ENCODE measurements around the gene MYO10.
"Not testable (repeated sequence)": the region's sequence is repeated elsewhere in the genome, so short reads cannot be mapped to it uniquely, and the experiment has no call there.

Gene MYO10

GRCh38 chr5:16726538-16726946 is 209.5 kb downstream of the MYO10 start:
- TF ChIP-seq CTCF (IDR thresholded peaks at IDR 0.05; ENCODE audit: low read depth, low read length), result no peak

DNA sequence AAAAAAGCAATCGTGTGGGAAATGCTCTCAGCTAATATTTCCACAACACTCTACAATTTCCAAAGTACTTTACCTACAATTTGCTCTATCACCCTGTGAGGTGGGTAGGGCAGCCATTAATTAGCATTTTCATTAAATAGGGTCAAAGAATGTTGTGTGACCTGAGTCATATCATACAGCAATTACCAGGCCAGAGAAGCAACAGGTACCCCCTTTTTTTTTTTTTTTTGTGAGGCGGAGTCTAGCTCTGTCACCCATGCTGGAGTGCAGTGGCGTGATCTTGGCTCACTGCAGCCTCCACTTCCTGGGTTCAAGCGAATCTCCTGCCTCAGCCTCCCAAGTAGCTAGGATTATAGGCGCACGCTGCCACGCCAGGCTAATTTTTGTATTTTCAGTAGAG is 210.5 kb downstream of the MYO10 start:
- no peak for TF ChIP-seq CTCF (IDR thresholded peaks at IDR 0.05; ENCODE audit: low read depth, low read length)
- no peak overlapping the region for H3K4me3 ChIP-seq (ENCODE audit: low read depth, low read length)

More at GRCh38 chr5:16726538-16726946, 209.5 kb downstream of the MYO10 start:
- H3K4me3 ChIP-seq (ENCODE audit: low read depth, low read length), result no peak overlapping the region

DNA sequence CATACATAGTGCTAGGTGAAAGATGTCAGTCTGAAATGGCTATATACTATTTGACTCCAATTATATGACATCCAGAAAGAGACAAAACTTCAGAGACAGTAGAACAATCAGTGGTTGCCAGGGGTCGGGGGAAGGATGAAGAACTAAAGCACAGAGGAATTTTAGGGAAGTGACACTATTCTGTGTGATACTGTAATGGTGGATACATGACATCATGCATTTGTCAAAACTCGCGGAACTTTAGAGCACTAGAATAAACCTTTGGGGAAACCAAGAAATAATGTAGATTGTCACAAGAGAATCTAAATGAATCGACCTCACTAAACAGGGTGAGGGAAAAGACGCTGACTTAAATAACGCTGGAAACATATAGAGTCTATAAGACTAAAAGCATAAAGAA is 212.3 kb downstream of the MYO10 start:
- TF ChIP-seq CTCF (IDR thresholded peaks at IDR 0.05; ENCODE audit: low read depth, low read length), result no peak
- H3K4me3 ChIP-seq (ENCODE audit: low read depth, low read length), result no peak overlapping the region

DNA sequence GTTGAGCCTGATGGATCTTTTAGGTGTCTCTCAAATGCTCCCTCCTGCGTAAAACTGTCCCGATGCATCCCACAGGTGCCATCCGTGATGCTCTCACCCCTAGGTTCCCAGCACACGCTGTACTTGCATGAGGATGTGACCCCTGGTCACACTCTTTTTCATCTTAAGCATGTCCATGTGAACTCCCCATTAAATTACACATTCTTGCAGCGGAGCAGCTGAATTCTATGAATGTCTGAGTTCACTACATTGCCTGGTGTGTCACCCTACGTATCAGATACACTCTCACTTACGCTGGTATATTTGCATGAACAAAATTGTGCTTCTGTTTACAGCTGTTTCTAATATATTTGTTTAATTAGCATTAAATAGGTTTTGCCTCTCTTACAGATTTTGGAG is 214.0 kb downstream of the MYO10 start:
- no peak overlapping the region for H3K4me3 ChIP-seq (ENCODE audit: low read depth, low read length)
- no peak for TF ChIP-seq CTCF (IDR thresholded peaks at IDR 0.05; ENCODE audit: low read depth, low read length)

- H3K4me3 ChIP-seq (ENCODE audit: low read depth, low read length), result no peak overlapping the region
- TF ChIP-seq CTCF (IDR thresholded peaks at IDR 0.05; ENCODE audit: low read depth, low read length), result no peak
Measured at GRCh38 chr5:16721151-16722096, 214.7 kb downstream of the MYO10 start.

- not testable (repeated sequence) for H3K4me3 ChIP-seq (ENCODE audit: low read depth, low read length)
Measured at GRCh38 chr5:16718036-16718435, 218.1 kb downstream of the MYO10 start.

DNA sequence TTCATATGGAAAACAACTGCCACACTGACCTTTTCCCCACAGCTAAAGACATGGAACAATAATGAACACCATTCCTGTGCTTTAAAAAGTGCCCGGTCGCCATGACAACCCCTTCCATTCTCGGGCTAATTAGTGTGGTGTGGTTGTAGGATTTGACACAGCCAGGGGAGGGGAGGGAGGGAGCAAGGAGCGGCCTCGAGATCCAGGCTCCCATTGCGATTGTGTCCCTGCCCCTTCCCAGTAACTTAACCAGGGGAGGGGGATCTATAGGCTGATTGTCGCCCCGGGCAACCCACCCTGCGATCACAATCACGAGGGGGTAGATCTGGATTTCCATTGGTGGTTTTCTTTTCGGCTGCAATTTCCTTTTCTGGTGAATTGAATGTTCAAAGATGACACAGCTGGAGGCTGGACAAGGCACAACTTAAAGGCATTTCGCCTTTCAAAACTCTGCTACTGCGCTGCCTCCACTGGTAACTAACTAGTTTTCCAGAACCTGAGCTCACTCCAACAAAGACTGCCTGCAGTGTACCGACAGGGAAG is 222.6 kb downstream of the MYO10 start:
- TF ChIP-seq CTCF (IDR thresholded peaks at IDR 0.05; ENCODE audit: low read depth, low read length), result no peak
- H3K4me3 ChIP-seq (ENCODE audit: low read depth, low read length), result no peak overlapping the region
